ENCODE data around the gene ADAMTS20. TPM values are rescaled to one million over a fixed set of nuclear protein-coding genes. Genes with fewer than 3 reads are reported as not detected.

The ADAMTS20 gene
- total RNA-seq, 1 donor from 2014 or later = not detected

DNA sequence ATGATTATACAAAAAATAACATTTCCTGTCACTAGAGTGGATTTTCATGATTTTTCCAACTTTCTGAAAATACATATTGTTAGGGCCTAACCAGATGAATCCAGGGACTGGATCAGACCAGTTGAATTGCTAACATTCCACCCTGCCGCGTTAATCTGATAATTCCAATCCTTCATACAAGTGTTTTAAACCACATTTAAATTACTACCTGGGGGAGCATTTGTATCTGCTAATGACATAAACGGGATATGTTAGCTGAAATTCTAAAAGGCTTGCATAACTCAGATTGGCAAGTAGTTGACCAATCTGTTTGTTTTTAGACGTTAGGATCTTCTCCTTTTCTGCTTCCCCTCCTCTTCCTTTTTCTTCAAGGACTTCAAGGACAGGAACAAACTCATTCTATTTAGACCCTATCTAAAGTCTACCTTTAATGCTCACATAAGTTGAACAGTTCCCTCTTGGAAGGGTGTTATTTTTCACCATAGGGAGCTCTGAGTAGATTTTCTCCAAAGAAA lies 239.0 kb downstream of the ADAMTS20 start:
- intact Hi-C loops (cut with DNase I) = no loop called here

DNA sequence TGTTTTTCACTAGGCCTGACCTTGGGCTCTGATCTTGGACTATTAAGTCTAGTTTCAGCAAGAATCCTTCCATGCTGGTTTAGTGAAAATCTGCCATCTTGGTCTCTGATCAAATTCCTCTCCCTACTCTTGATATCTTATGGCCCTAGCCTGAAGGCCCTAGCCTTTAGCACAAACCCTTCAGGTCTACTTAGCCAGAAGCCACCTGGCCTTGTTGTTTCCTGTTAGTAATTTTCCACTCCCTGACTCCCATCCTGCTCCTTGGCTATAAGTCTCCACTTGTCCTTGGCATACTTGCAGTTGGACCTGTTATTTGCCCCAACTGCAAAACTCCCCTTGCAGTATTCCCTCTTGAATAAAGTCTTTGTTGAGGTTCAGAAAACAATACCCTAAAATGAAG lies 241.4 kb downstream of the ADAMTS20 start:
- no peak for DNase-seq (ENCODE audit: low spot score in 2 of 2)
- Histone ChIP-seq H3K9me3 (no peaks in the 10 kb centered on the region), H3K27me3 (no peaks in the 10 kb centered on the region), H3K4me1 (no peaks in the 10 kb centered on the region), H3K27ac (no peak overlapping the region), H3K4me3 (no peak overlapping the region), H3K36me3 (no peaks in the 10 kb centered on the region)
- intact Hi-C loops (cut with DNase I) = no loop called here
- TF ChIP-seq, protein P1, sequence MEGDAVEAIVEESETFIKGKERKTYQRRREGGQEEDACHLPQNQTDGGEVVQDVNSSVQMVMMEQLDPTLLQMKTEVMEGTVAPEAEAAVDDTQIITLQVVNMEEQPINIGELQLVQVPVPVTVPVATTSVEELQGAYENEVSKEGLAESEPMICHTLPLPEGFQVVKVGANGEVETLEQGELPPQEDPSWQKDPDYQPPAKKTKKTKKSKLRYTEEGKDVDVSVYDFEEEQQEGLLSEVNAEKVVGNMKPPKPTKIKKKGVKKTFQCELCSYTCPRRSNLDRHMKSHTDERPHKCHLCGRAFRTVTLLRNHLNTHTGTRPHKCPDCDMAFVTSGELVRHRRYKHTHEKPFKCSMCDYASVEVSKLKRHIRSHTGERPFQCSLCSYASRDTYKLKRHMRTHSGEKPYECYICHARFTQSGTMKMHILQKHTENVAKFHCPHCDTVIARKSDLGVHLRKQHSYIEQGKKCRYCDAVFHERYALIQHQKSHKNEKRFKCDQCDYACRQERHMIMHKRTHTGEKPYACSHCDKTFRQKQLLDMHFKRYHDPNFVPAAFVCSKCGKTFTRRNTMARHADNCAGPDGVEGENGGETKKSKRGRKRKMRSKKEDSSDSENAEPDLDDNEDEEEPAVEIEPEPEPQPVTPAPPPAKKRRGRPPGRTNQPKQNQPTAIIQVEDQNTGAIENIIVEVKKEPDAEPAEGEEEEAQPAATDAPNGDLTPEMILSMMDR (IDR thresholded peaks at IDR 0.05) = no peak

More for the DNA sequence above, 239.0 kb downstream of the ADAMTS20 start:
- DNase-seq (ENCODE audit: low spot score in 2 of 2) = no peak
- H3K4me1 ChIP-seq = no peaks in the 10 kb centered on the region
- TF ChIP-seq, protein P1 (IDR thresholded peaks at IDR 0.05) = no peak
- H3K27me3 ChIP-seq = no peaks in the 10 kb centered on the region
- no peak overlapping the region for H3K4me3 ChIP-seq
- no peaks in the 10 kb centered on the region for H3K36me3 ChIP-seq
- H3K9me3 ChIP-seq = no peaks in the 10 kb centered on the region
- no peak overlapping the region for H3K27ac ChIP-seq

DNA sequence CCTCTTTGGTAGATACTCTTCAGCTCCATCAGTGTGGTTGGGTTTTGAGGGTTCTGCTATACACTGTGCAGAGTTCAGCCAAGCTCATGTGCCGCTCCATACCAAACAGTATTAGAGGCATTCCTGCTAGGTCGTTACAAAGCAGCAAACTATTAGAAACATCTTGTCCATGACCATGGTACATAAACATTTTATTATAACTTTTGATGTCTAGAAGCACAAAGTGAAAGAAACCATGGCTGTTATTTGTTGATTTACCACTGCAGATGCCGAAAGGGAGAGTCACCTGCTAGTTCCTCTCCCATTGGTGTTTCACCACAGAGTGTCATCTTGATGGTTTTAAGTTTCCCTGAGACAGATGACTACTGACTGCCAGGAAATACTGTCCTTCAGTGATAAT lies 242.0 kb downstream of the ADAMTS20 start:
- no peak overlapping the region for H3K4me3 ChIP-seq
- H3K4me1 ChIP-seq = no peaks in the 10 kb centered on the region
- H3K9me3 ChIP-seq = no peaks in the 10 kb centered on the region
- H3K27me3 ChIP-seq = no peaks in the 10 kb centered on the region
- intact Hi-C loops (cut with DNase I) = no loop called here
- H3K36me3 ChIP-seq = no peaks in the 10 kb centered on the region
- no peak overlapping the region for H3K27ac ChIP-seq
- TF ChIP-seq, protein P1 (IDR thresholded peaks at IDR 0.05) = no peak
- DNase-seq (ENCODE audit: low spot score in 2 of 2) = no peak

DNA sequence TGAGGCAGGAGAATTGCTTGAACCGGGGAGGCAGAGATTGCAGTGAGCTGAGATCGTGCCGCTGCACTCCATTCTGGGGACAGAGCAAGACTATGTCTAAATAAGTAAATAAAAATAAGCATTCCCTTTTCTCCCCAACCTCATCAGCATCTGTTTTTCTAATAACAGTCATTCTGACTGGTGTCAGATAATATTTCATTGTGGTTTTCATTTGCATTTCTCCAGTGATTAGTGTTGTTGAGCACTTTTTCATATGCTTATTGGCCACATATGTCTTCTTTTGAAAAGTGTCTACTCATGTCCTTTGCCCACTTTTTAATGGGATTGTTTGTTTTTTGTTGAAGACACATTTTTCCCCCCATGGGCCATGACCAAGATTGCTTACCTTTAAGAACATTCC lies 243.2 kb downstream of the ADAMTS20 start:
- no peaks in the 10 kb centered on the region for H3K27me3 ChIP-seq
- no peak overlapping the region for H3K27ac ChIP-seq
- TF ChIP-seq, protein P1 (IDR thresholded peaks at IDR 0.05) = no peak
- DNase-seq (ENCODE audit: low spot score in 2 of 2) = no peak
- no peaks in the 10 kb centered on the region for H3K9me3 ChIP-seq
- intact Hi-C loops (cut with DNase I) = no loop called here
- no peak overlapping the region for H3K4me3 ChIP-seq
- H3K4me1 ChIP-seq = no peaks in the 10 kb centered on the region
- no peaks in the 10 kb centered on the region for H3K36me3 ChIP-seq

DNA sequence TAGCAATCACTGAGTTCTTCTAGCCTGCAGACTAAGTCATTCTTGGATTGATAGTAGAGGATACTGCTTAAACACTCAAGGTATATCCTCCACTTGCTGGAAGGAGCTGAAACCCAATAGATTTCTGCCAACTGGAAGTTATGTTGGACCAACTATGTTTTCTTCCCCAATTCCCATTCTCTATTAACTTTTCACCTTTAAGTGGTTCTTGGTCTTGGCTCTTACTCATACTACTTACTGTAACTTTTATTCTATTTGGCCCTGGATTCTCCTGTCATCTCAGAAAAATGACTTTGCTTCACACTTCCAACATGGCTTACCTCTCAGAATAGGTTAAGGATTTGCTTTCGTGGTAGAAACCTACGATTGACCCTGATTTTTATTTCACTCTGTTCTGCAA lies 244.9 kb downstream of the ADAMTS20 start:
- H3K9me3 ChIP-seq = no peaks in the 10 kb centered on the region
- no peak overlapping the region for H3K27ac ChIP-seq
- no peak overlapping the region for H3K4me3 ChIP-seq
- no peaks in the 10 kb centered on the region for H3K27me3 ChIP-seq
- TF ChIP-seq, protein P1 (IDR thresholded peaks at IDR 0.05) = no peak
- no peak for DNase-seq (ENCODE audit: low spot score in 2 of 2)
- no peaks in the 10 kb centered on the region for H3K4me1 ChIP-seq
- intact Hi-C loops (cut with DNase I) = no loop called here
- H3K36me3 ChIP-seq = no peaks in the 10 kb centered on the region

DNA sequence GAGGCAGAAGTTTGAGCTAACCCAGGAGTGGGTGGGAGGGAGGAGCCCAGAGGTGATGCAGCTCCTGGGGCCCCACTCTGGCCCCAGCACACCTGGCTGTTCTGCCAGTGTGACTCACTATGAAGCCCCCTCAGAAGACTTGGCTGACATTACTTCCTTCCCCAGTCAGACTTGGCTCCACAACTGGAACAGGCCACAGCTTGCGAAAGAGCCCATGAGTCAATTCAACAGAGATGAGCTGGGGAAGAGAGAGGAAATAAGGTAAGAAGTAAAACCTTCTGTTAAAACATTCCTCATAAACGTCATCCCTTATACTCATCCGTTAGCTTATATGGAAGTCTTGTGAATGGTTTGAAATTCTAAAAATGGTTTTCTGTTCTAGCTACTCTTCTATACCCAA lies 245.9 kb downstream of the ADAMTS20 start:
- no peak for DNase-seq (ENCODE audit: low spot score in 2 of 2)
- intact Hi-C loops (cut with DNase I) = no loop called here
- TF ChIP-seq, protein P1 (IDR thresholded peaks at IDR 0.05) = no peak

More for the DNA sequence above, 245.9 kb downstream of the ADAMTS20 start:
- H3K27me3 ChIP-seq = no peaks in the 10 kb centered on the region
- H3K9me3 ChIP-seq = no peaks in the 10 kb centered on the region
- no peaks in the 10 kb centered on the region for H3K4me1 ChIP-seq
- H3K27ac ChIP-seq = no peak overlapping the region
- no peak overlapping the region for H3K4me3 ChIP-seq
- no peaks in the 10 kb centered on the region for H3K36me3 ChIP-seq
